Neutrophil (primary cell): ENCODE data around the gene HMGCS1.

Source experiments
- H3K27ac ChIP-seq: fragments of 200-600 bp; sonication (generic); 2 replicates; pipeline ENCODE4 v1.5.1; 2016; ENCODE audit warnings: mild to moderate bottlenecking, moderate library complexity
- H3K27me3 ChIP-seq: fragments of 200-600 bp; sonication (generic); 2 replicates; pipeline ENCODE4 v1.6.0; 2016; ENCODE audit warnings: mild to moderate bottlenecking
- H3K36me3 ChIP-seq: fragments of 200-600 bp; sonication (generic); 2 replicates; pipeline ENCODE4 v1.5.1; 2017
- H3K4me1 ChIP-seq, 2 experiments: fragments of 200-600 bp in 1 of 2; sonication (generic) in 1 of 2; 1 replicate in 1 of 2; 2 replicates in 1 of 2; pipeline versions ENCODE4 v1.5.1 to v1.6.1; 2013 to 2016; ENCODE audit warnings: low read depth in 1 of 2, low read length in 1 of 2, mild to moderate bottlenecking in 1 of 2, moderate library complexity in 1 of 2; ENCODE audit not compliant: control insufficient read depth in 1 of 2, insufficient read depth in 1 of 2
- H3K4me3 ChIP-seq, 2 experiments: fragments of 200-600 bp in 1 of 2; sonication (generic) in 1 of 2; 1 replicate in 1 of 2; 2 replicates in 1 of 2; pipeline ENCODE4 v1.5.1; 2013 to 2016; ENCODE audit warnings: low read depth in 1 of 2, low read length in 1 of 2, mild to moderate bottlenecking in 1 of 2, moderate library complexity in 1 of 2
- H3K9me3 ChIP-seq: fragments of 200-600 bp; sonication (generic); 2 replicates; pipeline ENCODE4 v1.5.1; 2016
- CTCF ChIP-seq: fragments of 200-600 bp; sonication (generic); IDR thresholded peaks from 2 replicates; pipeline ENCODE4 v1.5.1; 2016; ENCODE audit warnings: antibody characterized with exemption

The HMGCS1 gene

GRCh38 chr5:43354774-43355173 lies 41.6 kb upstream of the HMGCS1 start:
- Histone ChIP-seq H3K36me3 (no peaks in the 10 kb centered on the region), H3K4me3 (no peak overlapping the region), H3K4me1 (no peaks in the 10 kb centered on the region), H3K27ac (no peak overlapping the region), H3K27me3 (no peaks in the 10 kb centered on the region), H3K9me3 (no peaks in the 10 kb centered on the region)
- TF ChIP-seq CTCF: no peak

GRCh38 chr5:43353668-43354067 lies 40.5 kb upstream of the HMGCS1 start:
- TF ChIP-seq CTCF: no peak
- H3K9me3 ChIP-seq: no peaks in the 10 kb centered on the region

DNA sequence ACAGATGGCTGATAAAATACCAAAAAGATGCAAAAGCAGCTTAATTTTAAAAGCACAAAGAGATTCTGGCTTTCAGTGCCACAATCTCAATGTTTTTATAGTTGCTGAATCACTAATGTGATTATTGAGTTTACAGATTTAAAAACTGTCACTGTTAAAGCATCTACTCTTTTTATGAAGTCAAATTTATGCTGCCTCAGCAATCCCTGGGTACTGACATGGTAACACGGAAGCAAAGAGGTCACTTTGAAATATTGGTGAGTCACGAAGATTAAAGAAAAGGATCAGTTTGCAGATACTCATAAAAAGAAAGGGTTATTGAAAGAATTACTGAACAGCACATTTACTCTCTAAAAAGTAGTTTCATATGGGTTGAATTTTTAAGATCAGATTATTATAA lies 39.7 kb upstream of the HMGCS1 start:
- H3K36me3 ChIP-seq: no peaks in the 10 kb centered on the region
- no peak overlapping the region for H3K4me3 ChIP-seq
- no peak overlapping the region for H3K27ac ChIP-seq
- H3K4me1 ChIP-seq: no peaks in the 10 kb centered on the region
- TF ChIP-seq CTCF: no peak
- H3K9me3 ChIP-seq: no peaks in the 10 kb centered on the region
- H3K27me3 ChIP-seq: no peaks in the 10 kb centered on the region

More at GRCh38 chr5:43353668-43354067, 40.5 kb upstream of the HMGCS1 start:
- H3K36me3 ChIP-seq: no peaks in the 10 kb centered on the region
- H3K4me3 ChIP-seq: no peak overlapping the region
- H3K4me1 ChIP-seq: no peaks in the 10 kb centered on the region
- H3K27me3 ChIP-seq: no peaks in the 10 kb centered on the region
- H3K27ac ChIP-seq: no peak overlapping the region

DNA sequence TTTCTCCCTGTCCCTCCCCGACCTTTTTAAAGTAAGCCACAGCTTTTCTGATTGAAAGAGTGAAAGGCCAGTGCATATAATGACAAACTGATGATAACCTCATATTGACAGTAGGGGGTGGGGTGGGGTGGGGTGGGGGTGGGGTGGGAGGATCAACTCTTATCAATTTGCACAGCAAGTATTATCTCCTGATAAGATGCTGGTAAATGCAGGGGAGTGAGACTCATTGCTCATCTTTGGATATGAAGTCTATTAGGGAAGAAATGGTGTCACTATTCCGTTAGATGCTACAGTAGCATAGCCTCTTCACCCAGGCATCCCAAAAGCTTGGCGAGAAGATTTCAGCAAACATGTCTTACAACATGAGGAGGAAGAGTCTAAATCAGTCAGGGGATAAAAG lies 38.9 kb upstream of the HMGCS1 start:
- H3K4me1 ChIP-seq: no peaks in the 10 kb centered on the region
- no peaks in the 10 kb centered on the region for H3K27me3 ChIP-seq
- H3K4me3 ChIP-seq: no peak overlapping the region
- H3K36me3 ChIP-seq: no peaks in the 10 kb centered on the region
- no peaks in the 10 kb centered on the region for H3K9me3 ChIP-seq
- TF ChIP-seq CTCF: no peak
- H3K27ac ChIP-seq: no peak overlapping the region

- H3K27me3 ChIP-seq: no peaks in the 10 kb centered on the region
- no peaks in the 10 kb centered on the region for H3K36me3 ChIP-seq
- no peak overlapping the region for H3K4me3 ChIP-seq
- no peaks in the 10 kb centered on the region for H3K9me3 ChIP-seq
- no peak for TF ChIP-seq CTCF
- no peak overlapping the region for H3K27ac ChIP-seq
- no peaks in the 10 kb centered on the region for H3K4me1 ChIP-seq
Measured at GRCh38 chr5:43348861-43349363, 35.7 kb upstream of the HMGCS1 start.

GRCh38 chr5:43348207-43348606 lies 35.0 kb upstream of the HMGCS1 start:
- H3K36me3 ChIP-seq: no peaks in the 10 kb centered on the region
- H3K4me1 ChIP-seq: no peaks in the 10 kb centered on the region
- H3K4me3 ChIP-seq: no peak overlapping the region
- H3K27ac ChIP-seq: no peak overlapping the region
- H3K9me3 ChIP-seq: no peaks in the 10 kb centered on the region
- no peaks in the 10 kb centered on the region for H3K27me3 ChIP-seq
- TF ChIP-seq CTCF: no peak
